Measurements from ENCODE around the gene ACADVL.
"Not testable (repeated sequence)": the region's sequence is repeated elsewhere in the genome, so short reads cannot be mapped to it uniquely, and the experiment has no call there.

Gene ACADVL

DNA sequence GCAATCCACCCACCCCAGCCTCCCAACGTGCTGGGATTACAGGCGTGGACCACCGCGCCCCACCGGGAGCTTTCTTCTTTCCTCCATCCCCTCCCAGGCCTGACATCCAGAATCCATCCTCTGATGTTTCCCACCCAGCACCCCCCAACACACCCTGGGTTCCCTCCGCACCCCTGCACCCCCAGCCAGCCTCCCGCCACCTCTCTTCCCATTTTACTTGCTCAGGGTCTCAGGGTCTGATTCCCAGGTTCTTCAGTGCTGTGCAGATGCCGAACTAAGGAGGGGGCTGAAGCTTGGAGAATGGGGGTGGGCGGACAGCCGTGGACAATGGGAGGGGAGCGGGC is 40.8 kb upstream of the ACADVL start:
- H3K27me3 ChIP-seq (ENCODE audit: low read length): no peaks in the 10 kb centered on the region
- H3F3A ChIP-seq (ENCODE audit: insufficient read depth): no peaks in the 10 kb centered on the region
- H2AFZ ChIP-seq (ENCODE audit: low read depth, low read length, severe bottlenecking): no peak overlapping the region
- no peak overlapping the region for H3K4me2 ChIP-seq (ENCODE audit: low read depth, low read length, poor library complexity, severe bottlenecking)
- no peak overlapping the region for H3K27ac ChIP-seq (ENCODE audit: low read depth, low read length)
- H3K9ac ChIP-seq (ENCODE audit: low read length): no peak overlapping the region
- H3K9me3 ChIP-seq (ENCODE audit: insufficient read depth, low read length): peaks cover 5% of the 10 kb centered on the region; the same call in 1 of the 2 replicates
- no peak for TF ChIP-seq EZH2phosphoT487 (conservative IDR thresholded peaks at IDR 0.05; ENCODE audit: low read length)
- TF ChIP-seq, protein P1, sequence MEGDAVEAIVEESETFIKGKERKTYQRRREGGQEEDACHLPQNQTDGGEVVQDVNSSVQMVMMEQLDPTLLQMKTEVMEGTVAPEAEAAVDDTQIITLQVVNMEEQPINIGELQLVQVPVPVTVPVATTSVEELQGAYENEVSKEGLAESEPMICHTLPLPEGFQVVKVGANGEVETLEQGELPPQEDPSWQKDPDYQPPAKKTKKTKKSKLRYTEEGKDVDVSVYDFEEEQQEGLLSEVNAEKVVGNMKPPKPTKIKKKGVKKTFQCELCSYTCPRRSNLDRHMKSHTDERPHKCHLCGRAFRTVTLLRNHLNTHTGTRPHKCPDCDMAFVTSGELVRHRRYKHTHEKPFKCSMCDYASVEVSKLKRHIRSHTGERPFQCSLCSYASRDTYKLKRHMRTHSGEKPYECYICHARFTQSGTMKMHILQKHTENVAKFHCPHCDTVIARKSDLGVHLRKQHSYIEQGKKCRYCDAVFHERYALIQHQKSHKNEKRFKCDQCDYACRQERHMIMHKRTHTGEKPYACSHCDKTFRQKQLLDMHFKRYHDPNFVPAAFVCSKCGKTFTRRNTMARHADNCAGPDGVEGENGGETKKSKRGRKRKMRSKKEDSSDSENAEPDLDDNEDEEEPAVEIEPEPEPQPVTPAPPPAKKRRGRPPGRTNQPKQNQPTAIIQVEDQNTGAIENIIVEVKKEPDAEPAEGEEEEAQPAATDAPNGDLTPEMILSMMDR (IDR thresholded peaks at IDR 0.05; ENCODE audit: insufficient read depth, low read length, poor library complexity, severe bottlenecking): no peak
- H3K4me3 ChIP-seq (ENCODE audit: insufficient read depth, low read length, poor library complexity, severe bottlenecking): no peak overlapping the region
- H3K36me3 ChIP-seq (ENCODE audit: low read length): no peaks in the 10 kb centered on the region
- no peaks in the 10 kb centered on the region for H3K79me2 ChIP-seq (ENCODE audit: insufficient read depth, low read length)
- H3K9me2 ChIP-seq (replicated peaks; ENCODE audit: insufficient read depth, low read length): no peaks in the 10 kb centered on the region
- no peaks in the 10 kb centered on the region for H4K20me1 ChIP-seq (ENCODE audit: low read depth, low read length)

DNA sequence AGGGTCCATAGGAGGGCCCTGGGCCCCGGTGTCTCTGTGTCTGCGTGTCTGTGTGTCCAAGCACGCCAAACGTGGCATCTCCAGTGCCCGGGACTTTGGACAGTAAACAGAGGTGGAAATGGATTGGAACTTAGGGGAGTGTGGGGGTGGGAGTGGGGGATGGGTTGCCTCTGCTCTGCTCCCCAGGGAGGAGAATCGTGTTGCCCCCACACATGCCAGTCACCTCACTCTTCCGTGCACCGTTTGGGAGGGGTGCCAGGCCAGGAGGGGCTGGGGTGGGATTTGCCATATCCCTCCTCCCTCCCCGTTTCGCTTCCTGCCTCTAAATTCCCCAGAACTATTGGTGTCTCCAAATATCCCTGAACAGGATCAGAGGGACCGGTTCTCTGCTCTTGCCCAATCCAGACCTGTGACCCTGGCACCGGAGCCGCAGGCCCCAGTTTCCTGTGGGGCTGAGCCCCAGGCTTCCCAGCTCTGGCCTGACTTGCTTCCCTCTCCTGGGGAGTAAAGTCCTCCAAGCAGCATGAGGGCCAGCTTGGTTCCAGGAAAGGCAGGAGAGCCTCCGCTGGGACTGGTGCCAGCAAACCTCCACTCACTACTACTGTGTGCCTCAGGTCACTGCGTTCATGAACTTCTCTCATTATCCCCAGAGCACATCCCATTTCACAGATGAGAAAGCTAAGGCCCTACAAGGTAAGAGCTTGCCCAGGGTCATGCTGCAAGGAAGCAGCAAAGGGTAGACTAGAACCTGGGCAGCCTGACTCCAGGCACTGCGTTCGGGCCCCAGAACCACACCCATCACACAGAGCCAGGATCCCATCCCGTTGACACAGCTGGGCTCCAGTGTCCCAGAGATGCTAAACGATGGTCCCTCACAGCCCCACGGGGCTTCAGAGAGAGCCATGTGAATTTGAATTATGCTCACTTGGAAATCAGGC is 40.2 kb upstream of the ACADVL start, which contains the start of gene ASGR1:
Gene ASGR1 (minus strand): TSS at position 54 of the 938 bp plus-strand sequence. CDS start 807 bp downstream, outside the sequence.
- no peak within 1 kb of the TSS for H3K27ac ChIP-seq (ENCODE audit: low read depth, low read length)
- no peaks in the 10 kb centered on the region for H3K9me2 ChIP-seq (replicated peaks; ENCODE audit: insufficient read depth, low read length)
- TF ChIP-seq, protein P1 (IDR thresholded peaks at IDR 0.05; ENCODE audit: insufficient read depth, low read length, poor library complexity, severe bottlenecking): no peak
- no peak for TF ChIP-seq EZH2phosphoT487 (conservative IDR thresholded peaks at IDR 0.05; ENCODE audit: low read length)
- H4K20me1 ChIP-seq (ENCODE audit: low read depth, low read length): no peaks in the 10 kb centered on the region
- H3K79me2 ChIP-seq (ENCODE audit: insufficient read depth, low read length): no peaks in the 10 kb centered on the region
- no peak within 1 kb of the TSS for H3K9ac ChIP-seq (ENCODE audit: low read length)
- H2AFZ ChIP-seq (ENCODE audit: low read depth, low read length, severe bottlenecking): no peak within 1 kb of the TSS
- no peaks in the 10 kb centered on the region for H3F3A ChIP-seq (ENCODE audit: insufficient read depth)
- H3K4me3 ChIP-seq (ENCODE audit: insufficient read depth, low read length, poor library complexity, severe bottlenecking): no peak within 1 kb of the TSS
- H3K27me3 ChIP-seq (ENCODE audit: low read length): no peaks in the 10 kb centered on the region
- H3K4me2 ChIP-seq (ENCODE audit: low read depth, low read length, poor library complexity, severe bottlenecking): no peak within 1 kb of the TSS
- H3K9me3 ChIP-seq (ENCODE audit: insufficient read depth, low read length): peaks cover 5% of the 10 kb centered on the region; the same call in 1 of the 2 replicates
- H3K36me3 ChIP-seq (ENCODE audit: low read length): no peaks in the 10 kb centered on the region

DNA sequence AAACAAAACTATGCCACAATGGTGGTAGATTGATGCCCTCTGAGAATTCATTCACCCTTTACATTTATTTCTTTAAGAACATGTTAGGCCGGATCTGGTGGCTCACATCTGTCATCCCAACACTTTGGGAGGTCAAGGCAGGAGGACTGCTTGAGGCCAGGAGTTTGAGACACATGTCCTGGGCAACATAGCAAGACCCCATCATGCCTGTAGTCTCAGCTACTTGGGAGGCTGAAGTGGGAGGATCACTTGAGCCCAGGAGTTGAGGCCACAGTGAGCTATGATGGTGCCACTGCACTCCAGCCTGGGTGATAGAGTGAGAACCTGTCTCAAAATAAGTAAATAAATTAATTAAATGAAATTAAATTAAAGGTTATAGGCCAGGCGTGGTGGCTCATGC is 37.6 kb upstream of the ACADVL start:
- not testable (repeated sequence) for H3K9me3 ChIP-seq (ENCODE audit: insufficient read depth, low read length); H3F3A ChIP-seq (ENCODE audit: insufficient read depth); H3K79me2 ChIP-seq (ENCODE audit: insufficient read depth, low read length); H3K27me3 ChIP-seq (ENCODE audit: low read length); H3K4me3 ChIP-seq (ENCODE audit: insufficient read depth, low read length, poor library complexity, severe bottlenecking); H2AFZ ChIP-seq (ENCODE audit: low read depth, low read length, severe bottlenecking); H3K36me3 ChIP-seq (ENCODE audit: low read length); H3K4me2 ChIP-seq (ENCODE audit: low read depth, low read length, poor library complexity, severe bottlenecking); H3K27ac ChIP-seq (ENCODE audit: low read depth, low read length); H3K9ac ChIP-seq (ENCODE audit: low read length); H4K20me1 ChIP-seq (ENCODE audit: low read depth, low read length); H3K9me2 ChIP-seq (replicated peaks; ENCODE audit: insufficient read depth, low read length)

DNA sequence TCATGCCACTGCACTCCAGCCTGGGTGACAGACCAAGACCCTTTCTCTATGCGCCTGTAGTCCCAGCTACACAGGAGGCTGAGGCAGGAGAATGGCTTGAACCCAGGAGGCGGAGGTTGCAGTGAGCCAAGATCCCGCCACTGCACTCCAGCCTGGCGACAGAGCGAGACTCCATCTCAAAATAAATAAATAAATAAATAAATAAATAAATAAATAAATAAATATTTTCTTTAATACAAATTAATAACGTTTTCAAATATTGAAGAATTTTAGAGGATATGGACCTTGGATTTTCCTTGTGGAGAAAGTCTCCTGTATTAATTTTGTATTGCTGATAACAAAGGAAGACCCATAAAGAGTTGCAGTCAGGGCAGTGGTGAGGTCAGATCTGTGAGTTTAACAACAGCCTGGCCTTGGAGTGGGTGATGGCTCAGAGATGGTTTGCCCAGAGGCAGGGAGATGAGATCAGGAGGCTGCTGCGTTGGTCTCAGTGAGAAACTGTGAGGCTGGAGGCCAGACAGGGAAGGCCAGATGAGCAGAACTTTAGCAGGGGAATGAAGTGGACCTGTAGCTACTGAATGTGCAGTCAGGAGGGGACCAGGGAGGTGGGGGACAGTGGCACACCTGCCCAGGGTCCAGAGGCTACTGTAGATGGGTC is 36.2 kb upstream of the ACADVL start:
- Histone ChIP-seq H3K4me2 (ENCODE audit: low read depth, low read length, poor library complexity, severe bottlenecking) (no peak overlapping the region), H3K9me3 (ENCODE audit: insufficient read depth, low read length) (no peaks in the 10 kb centered on the region), H3K79me2 (ENCODE audit: insufficient read depth, low read length) (no peaks in the 10 kb centered on the region), H2AFZ (ENCODE audit: low read depth, low read length, severe bottlenecking) (no peak overlapping the region), H4K20me1 (ENCODE audit: low read depth, low read length) (no peaks in the 10 kb centered on the region), H3K27me3 (ENCODE audit: low read length) (no peaks in the 10 kb centered on the region), H3K27ac (ENCODE audit: low read depth, low read length) (no peak overlapping the region), H3F3A (ENCODE audit: insufficient read depth) (no peaks in the 10 kb centered on the region), H3K36me3 (ENCODE audit: low read length) (no peaks in the 10 kb centered on the region), H3K9ac (ENCODE audit: low read length) (no peak overlapping the region), H3K9me2 (replicated peaks; ENCODE audit: insufficient read depth, low read length) (no peaks in the 10 kb centered on the region), H3K4me3 (ENCODE audit: insufficient read depth, low read length, poor library complexity, severe bottlenecking) (no peak overlapping the region)
- TF ChIP-seq EZH2phosphoT487 (conservative IDR thresholded peaks at IDR 0.05; ENCODE audit: low read length): no peak
- TF ChIP-seq, protein P1 (IDR thresholded peaks at IDR 0.05; ENCODE audit: insufficient read depth, low read length, poor library complexity, severe bottlenecking): no peak
